Mesendoderm (in vitro differentiated cells): ENCODE results near the gene CXADR.
"Not testable (repeated sequence)": the region's sequence is repeated elsewhere in the genome, so short reads cannot be mapped to it uniquely, and the experiment has no call there.

Experiments
- DNase-seq: peaks from one replicate; pipeline ENCODE4 v3.0.0; 2013
- H2AK5ac ChIP-seq: 2 replicates; pipeline ENCODE4 v1.6.1; 2013; ENCODE audit warnings: low read length, inconsistent platforms
- H2BK120ac ChIP-seq: 2 replicates; pipeline ENCODE4 v1.6.1; 2013; ENCODE audit warnings: low read depth, mild to moderate bottlenecking, low read length, moderate library complexity, mixed read lengths
- H2BK15ac ChIP-seq: replicated peaks from 2 replicates; pipeline ENCODE4 v1.6.1; 2013; ENCODE audit warnings: low read depth, mild to moderate bottlenecking, moderate library complexity
- H2BK5ac ChIP-seq: 2 replicates; pipeline ENCODE4 v1.6.1; 2013; ENCODE audit warnings: low read length, inconsistent platforms
- H3K18ac ChIP-seq: 2 replicates; pipeline ENCODE4 v1.6.1; 2013; ENCODE audit warnings: mild to moderate bottlenecking, low read length, mixed read lengths
- H3K23ac ChIP-seq: one replicate; pipeline ENCODE4 v1.6.1; 2013; ENCODE audit warnings: low read length
- H3K27ac ChIP-seq: 2 replicates; pipeline ENCODE4 v1.5.1; 2013; ENCODE audit warnings: low read depth, mild to moderate bottlenecking, inconsistent platforms, low read length, moderate library complexity
- H3K27me3 ChIP-seq: 2 replicates; pipeline ENCODE4 v1.6.1; 2013; ENCODE audit warnings: low read length, control low read depth, mild to moderate bottlenecking, inconsistent platforms; ENCODE audit not compliant: insufficient read depth, poor library complexity
- H3K36me3 ChIP-seq: 2 replicates; pipeline ENCODE4 v1.6.1; 2013; ENCODE audit warnings: low read length, inconsistent platforms; ENCODE audit not compliant: control insufficient read depth, insufficient read depth
- H3K4ac ChIP-seq: one replicate; pipeline ENCODE4 v1.6.1; 2013; ENCODE audit warnings: low read depth, mild to moderate bottlenecking, low read length, moderate library complexity
- H3K4me1 ChIP-seq: 2 replicates; pipeline ENCODE4 v1.6.1; 2013; ENCODE audit warnings: low read depth, low read length, inconsistent platforms; ENCODE audit not compliant: control insufficient read depth
- H3K4me2 ChIP-seq: 2 replicates; pipeline ENCODE4 v1.6.1; 2013; ENCODE audit warnings: low read length
- H3K4me3 ChIP-seq: 2 replicates; pipeline ENCODE4 v1.5.1; 2013; ENCODE audit warnings: mild to moderate bottlenecking, low read length
- H3K56ac ChIP-seq: one replicate; pipeline ENCODE4 v1.6.1; 2013; ENCODE audit warnings: low read length
- H3K79me1 ChIP-seq: 2 replicates; pipeline ENCODE4 v1.6.1; 2013; ENCODE audit warnings: low read length, inconsistent platforms
- H3K79me2 ChIP-seq: 2 replicates; pipeline ENCODE4 v1.6.1; 2013; ENCODE audit warnings: mild to moderate bottlenecking, low read length; ENCODE audit not compliant: control insufficient read depth, insufficient read depth
- H3K9ac ChIP-seq: 2 replicates; pipeline ENCODE4 v1.6.1; 2013; ENCODE audit warnings: low read length, inconsistent platforms
- H4K5ac ChIP-seq: one replicate; pipeline ENCODE4 v1.6.1; 2013; ENCODE audit warnings: low read length
- H4K8ac ChIP-seq: one replicate; pipeline ENCODE4 v1.6.1; 2013; ENCODE audit warnings: low read depth, mild to moderate bottlenecking, control low read depth, low read length, moderate library complexity
- WGBS: extraction: QIAGEN DNeasy Blood & Tissue Kit; methylation state at CpG from one replicate; pipeline ENCODE4 v1.1.7; 2013; ENCODE audit warnings: low lambda C conversion rate, missing lambda C conversion rate; ENCODE audit not compliant: insufficient coverage; ENCODE audit errors: extremely low coverage; 5-methylcytosine and 5-hydroxymethylcytosine counted together

The CXADR gene

DNA sequence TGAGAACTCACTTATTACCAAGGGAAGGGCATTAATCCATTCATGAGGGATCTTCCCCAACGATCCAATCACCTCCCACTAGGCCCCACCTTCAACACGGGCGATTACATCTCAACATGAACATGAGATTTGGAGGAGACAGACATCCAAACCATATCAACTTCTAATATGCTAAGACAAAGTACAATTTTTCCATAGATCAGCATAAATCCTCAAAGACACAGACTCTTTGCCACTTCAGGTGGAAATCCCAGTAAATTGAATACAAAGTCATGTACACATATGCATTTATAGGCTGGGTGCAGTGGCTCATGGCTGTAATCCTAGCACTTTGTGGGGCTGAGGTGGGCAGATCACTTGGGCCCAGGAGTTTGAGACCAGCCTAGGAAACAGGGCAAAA is 18.8 kb upstream of the CXADR start:
- Histone ChIP-seq H3K27me3 (no peaks in the 10 kb centered on the region), H2BK5ac (no peak overlapping the region), H3K36me3 (no peaks in the 10 kb centered on the region), H3K56ac (no peak overlapping the region), H2AK5ac (no peak overlapping the region), H3K79me1 (no peaks in the 10 kb centered on the region), H4K8ac (no peak overlapping the region), H3K4ac (no peak overlapping the region), H2BK120ac (no peak overlapping the region), H3K4me2 (no peak overlapping the region), H3K79me2 (no peaks in the 10 kb centered on the region), H4K5ac (no peak overlapping the region), H3K23ac (no peak overlapping the region), H3K9ac (no peak overlapping the region), H2BK15ac (no peak overlapping the region), H3K27ac (no peak overlapping the region), H3K18ac (no peak overlapping the region), H3K4me3 (no peak overlapping the region), H3K4me1 (peaks cover 5% of the 10 kb centered on the region)
- no CpG with 5 or more reads among the region's 3 CpGs for WGBS
- no peak for DNase-seq

DNA sequence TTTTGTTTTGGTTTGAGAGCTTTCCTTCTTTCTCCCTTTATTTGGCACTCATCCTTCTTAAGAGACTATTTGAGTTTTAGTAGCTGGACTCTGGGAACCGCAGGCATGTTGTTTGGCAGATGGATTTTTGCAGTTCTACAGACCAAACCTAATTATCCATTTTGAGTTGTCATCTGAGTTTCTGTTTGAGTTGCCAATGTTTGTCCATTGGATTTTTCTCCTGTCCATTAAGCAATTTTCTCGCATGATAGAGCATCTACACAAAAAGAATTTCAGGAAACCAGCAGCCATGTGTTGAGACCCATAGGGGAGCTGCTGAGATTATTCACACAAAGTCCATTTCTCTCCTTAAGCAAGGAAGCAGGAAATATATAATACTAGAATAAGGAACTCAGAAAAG is 17.2 kb upstream of the CXADR start:
- WGBS: no CpG with 5 or more reads among the region's 2 CpGs
- no peak overlapping the region for H3K4me3 ChIP-seq
- no peak overlapping the region for H3K4me2 ChIP-seq
- no peak overlapping the region for H2BK120ac ChIP-seq
- no peak overlapping the region for H2BK15ac ChIP-seq
- no peak overlapping the region for H2AK5ac ChIP-seq
- H3K79me1 ChIP-seq: no peaks in the 10 kb centered on the region
- peaks cover 5% of the 10 kb centered on the region for H3K4me1 ChIP-seq
- no peak overlapping the region for H3K4ac ChIP-seq
- no peaks in the 10 kb centered on the region for H3K79me2 ChIP-seq
- H4K8ac ChIP-seq: no peak overlapping the region
- no peak overlapping the region for H3K56ac ChIP-seq
- H2BK5ac ChIP-seq: no peak overlapping the region
- H3K9ac ChIP-seq: no peak overlapping the region
- DNase-seq: no peak
- H3K23ac ChIP-seq: no peak overlapping the region
- no peak overlapping the region for H4K5ac ChIP-seq
- H3K27ac ChIP-seq: no peak overlapping the region
- H3K18ac ChIP-seq: no peak overlapping the region
- H3K27me3 ChIP-seq: no peaks in the 10 kb centered on the region
- no peaks in the 10 kb centered on the region for H3K36me3 ChIP-seq

GRCh38 chr21:17497316-17497715 is 15.5 kb upstream of the CXADR start:
- Histone ChIP-seq H3K4ac (no peak overlapping the region), H3K18ac (no peak overlapping the region), H3K27me3 (no peaks in the 10 kb centered on the region), H3K9ac (no peak overlapping the region), H3K27ac (no peak overlapping the region), H2BK15ac (no peak overlapping the region), H2BK120ac (no peak overlapping the region), H3K4me1 (peaks cover 3% of the 10 kb centered on the region), H3K79me2 (no peaks in the 10 kb centered on the region), H2BK5ac (no peak overlapping the region), H3K56ac (no peak overlapping the region), H4K5ac (no peak overlapping the region), H3K36me3 (no peaks in the 10 kb centered on the region), H3K4me2 (no peak overlapping the region), H3K23ac (no peak overlapping the region), H4K8ac (no peak overlapping the region), H3K4me3 (no peak overlapping the region), H2AK5ac (no peak overlapping the region), H3K79me1 (no peaks in the 10 kb centered on the region)
- no peak for DNase-seq

DNA sequence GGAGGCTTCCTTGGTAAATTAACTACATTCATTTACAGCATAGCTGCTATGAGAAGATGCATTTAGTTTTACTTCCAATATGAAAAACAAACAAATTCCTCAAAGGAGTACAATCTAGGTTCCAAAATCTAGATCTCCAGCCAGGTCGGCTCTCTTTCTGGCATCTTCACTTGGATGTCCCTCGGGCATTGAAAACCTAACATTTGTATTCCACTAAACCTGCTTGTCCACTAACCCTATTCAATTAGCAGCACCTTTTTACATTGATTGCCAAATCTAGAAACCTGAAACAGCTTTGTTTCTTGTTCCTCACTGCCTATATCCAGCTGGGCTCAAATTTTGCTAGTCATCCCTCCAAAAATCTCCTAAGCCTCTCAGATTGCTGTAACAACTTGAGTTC is 14.3 kb upstream of the CXADR start:
- no peak overlapping the region for H4K8ac ChIP-seq
- no peak overlapping the region for H4K5ac ChIP-seq
- DNase-seq: no peak
- WGBS: no CpG with 5 or more reads among the region's 2 CpGs
- H3K56ac ChIP-seq: no peak overlapping the region
- H2BK120ac ChIP-seq: no peak overlapping the region
- H3K79me2 ChIP-seq: no peaks in the 10 kb centered on the region
- H3K79me1 ChIP-seq: no peaks in the 10 kb centered on the region
- H3K9ac ChIP-seq: no peak overlapping the region
- H3K4me1 ChIP-seq: no peaks in the 10 kb centered on the region
- no peak overlapping the region for H3K18ac ChIP-seq
- no peak overlapping the region for H2BK5ac ChIP-seq
- no peak overlapping the region for H3K4me2 ChIP-seq
- no peak overlapping the region for H2AK5ac ChIP-seq
- no peaks in the 10 kb centered on the region for H3K36me3 ChIP-seq
- H2BK15ac ChIP-seq: no peak overlapping the region
- H3K4me3 ChIP-seq: no peak overlapping the region
- no peak overlapping the region for H3K4ac ChIP-seq
- H3K23ac ChIP-seq: no peak overlapping the region
- no peak overlapping the region for H3K27ac ChIP-seq
- no peaks in the 10 kb centered on the region for H3K27me3 ChIP-seq

GRCh38 chr21:17501107-17502006 is 11.5 kb upstream of the CXADR start:
- H2AK5ac ChIP-seq: no peak overlapping the region
- no peak overlapping the region for H3K4me3 ChIP-seq
- H3K9ac ChIP-seq: no peak overlapping the region
- no peak overlapping the region for H3K4ac ChIP-seq
- H3K23ac ChIP-seq: no peak overlapping the region
- no peak overlapping the region for H2BK5ac ChIP-seq
- no peak overlapping the region for H3K18ac ChIP-seq
- H3K27ac ChIP-seq: no peak overlapping the region
- no peak for DNase-seq
- no peak overlapping the region for H2BK120ac ChIP-seq
- H3K56ac ChIP-seq: no peak overlapping the region
- no peak overlapping the region for H2BK15ac ChIP-seq
- H4K8ac ChIP-seq: no peak overlapping the region
- no peaks in the 10 kb centered on the region for H3K36me3 ChIP-seq
- no peaks in the 10 kb centered on the region for H3K79me2 ChIP-seq
- no peaks in the 10 kb centered on the region for H3K27me3 ChIP-seq
- WGBS: no CpG with 5 or more reads among the region's 4 CpGs
- H3K4me2 ChIP-seq: no peak overlapping the region
- H3K4me1 ChIP-seq: no peaks in the 10 kb centered on the region
- H3K79me1 ChIP-seq: no peaks in the 10 kb centered on the region
- H4K5ac ChIP-seq: no peak overlapping the region

- not testable (repeated sequence) for H3K4me1 ChIP-seq, H3K79me1 ChIP-seq, H3K36me3 ChIP-seq, H2AK5ac ChIP-seq, H3K56ac ChIP-seq, H3K27me3 ChIP-seq, H3K79me2 ChIP-seq, H4K8ac ChIP-seq, DNase-seq, H2BK15ac ChIP-seq, H3K23ac ChIP-seq, H3K4me2 ChIP-seq, H2BK120ac ChIP-seq, H4K5ac ChIP-seq, H2BK5ac ChIP-seq, H3K4ac ChIP-seq, H3K27ac ChIP-seq, H3K18ac ChIP-seq, H3K9ac ChIP-seq, H3K4me3 ChIP-seq
- WGBS: no CpG with 5 or more reads among the region's 5 CpGs
Measured at GRCh38 chr21:17502985-17503384, 9.9 kb upstream of the CXADR start.
